OCI-LY1 (cell line): ENCODE results near the gene DDX27.

Experiments used
- H2AFZ ChIP-seq: fragments of 200-600 bp; sonication (generic), shearing (Covaris generic); 2 replicates; pipeline ENCODE4 v1.6.0; 2014; ENCODE audit warnings: antibody characterized with exemption, mild to moderate bottlenecking, low read length
- H3F3A ChIP-seq: fragments of 200-600 bp; sonication (generic), shearing (Covaris generic); 2 replicates; pipeline ENCODE4 v1.6.0; 2014; ENCODE audit warnings: mild to moderate bottlenecking, antibody characterized with exemption, low read length, moderate library complexity; ENCODE audit not compliant: insufficient read depth
- H3K27ac ChIP-seq: fragments of 200-600 bp; sonication (generic); 2 replicates; pipeline ENCODE4 v1.5.1; 2014; ENCODE audit warnings: low read length, mixed run types, mild to moderate bottlenecking, low read depth; ENCODE audit not compliant: poor library complexity, severe bottlenecking
- H3K27me3 ChIP-seq: fragments of 200-600 bp; sonication (generic); 2 replicates; pipeline ENCODE4 v1.6.0; 2014; ENCODE audit warnings: antibody characterized with exemption, mild to moderate bottlenecking, low read length, moderate library complexity; ENCODE audit not compliant: insufficient read depth
- H3K36me3 ChIP-seq: fragments of 200-600 bp; sonication (generic); 2 replicates; pipeline ENCODE4 v1.6.1; 2014; ENCODE audit warnings: mild to moderate bottlenecking, antibody characterized with exemption, low read length, moderate library complexity, mixed read lengths; ENCODE audit not compliant: insufficient read depth
- H3K4me1 ChIP-seq: fragments of 200-600 bp; sonication (generic); 2 replicates; pipeline ENCODE4 v1.5.1; 2014; ENCODE audit warnings: mild to moderate bottlenecking, low read length, moderate library complexity; ENCODE audit not compliant: insufficient read depth, severe bottlenecking
- H3K4me2 ChIP-seq: fragments of 200-600 bp; sonication (generic), shearing (Covaris generic); 2 replicates; pipeline ENCODE4 v1.6.1; 2014; ENCODE audit warnings: low read length
- H3K4me3 ChIP-seq: fragments of 200-600 bp; sonication (generic); 2 replicates; pipeline ENCODE4 v1.5.1; 2014; ENCODE audit warnings: low read length, low read depth, mild to moderate bottlenecking, mixed read lengths; ENCODE audit not compliant: poor library complexity, severe bottlenecking
- H3K79me2 ChIP-seq: fragments of 200-600 bp; shearing (Covaris generic); 2 replicates; pipeline ENCODE4 v1.6.1; 2016; ENCODE audit warnings: mixed run types, low read length, mixed read lengths; ENCODE audit not compliant: insufficient read depth
- H3K9ac ChIP-seq: fragments of 200-600 bp; sonication (generic), shearing (Covaris generic); 2 replicates; pipeline ENCODE4 v1.6.1; 2014; ENCODE audit warnings: mild to moderate bottlenecking, low read length, mixed read lengths
- H3K9me2 ChIP-seq: fragments of 200-600 bp; sonication (generic), shearing (Covaris generic); 2 replicates; pipeline ENCODE4 v1.6.1; 2014; ENCODE audit warnings: low read depth, mild to moderate bottlenecking, low read length, mixed read lengths
- H3K9me3 ChIP-seq: fragments of 200-600 bp; shearing (Covaris generic); 2 replicates; pipeline ENCODE4 v1.6.1; 2014; ENCODE audit warnings: low read length, mixed read lengths
- H4K20me1 ChIP-seq: fragments of 200-600 bp; sonication (generic), shearing (Covaris generic); 2 replicates; pipeline ENCODE4 v1.6.0; 2016; ENCODE audit warnings: mild to moderate bottlenecking, low read length; ENCODE audit not compliant: insufficient read depth
- EZH2 ChIP-seq: fragments of 200-600 bp; sonication (generic), shearing (Covaris generic); IDR thresholded peaks from 2 replicates; pipeline ENCODE4 v1.8.0; 2017; ENCODE audit warnings: borderline replicate concordance, mixed run types, mild to moderate bottlenecking, antibody characterized with exemption, low read length, moderate library complexity, mixed read lengths
- TF ChIP-seq, protein P1 (sequence below): fragments of 200-600 bp; sonication (generic), shearing (Covaris generic); IDR thresholded peaks from 2 replicates; pipeline ENCODE4 v1.5.1; 2017; ENCODE audit warnings: mild to moderate bottlenecking, antibody characterized with exemption, low read length, moderate library complexity, mixed read lengths

The DDX27 gene

DNA sequence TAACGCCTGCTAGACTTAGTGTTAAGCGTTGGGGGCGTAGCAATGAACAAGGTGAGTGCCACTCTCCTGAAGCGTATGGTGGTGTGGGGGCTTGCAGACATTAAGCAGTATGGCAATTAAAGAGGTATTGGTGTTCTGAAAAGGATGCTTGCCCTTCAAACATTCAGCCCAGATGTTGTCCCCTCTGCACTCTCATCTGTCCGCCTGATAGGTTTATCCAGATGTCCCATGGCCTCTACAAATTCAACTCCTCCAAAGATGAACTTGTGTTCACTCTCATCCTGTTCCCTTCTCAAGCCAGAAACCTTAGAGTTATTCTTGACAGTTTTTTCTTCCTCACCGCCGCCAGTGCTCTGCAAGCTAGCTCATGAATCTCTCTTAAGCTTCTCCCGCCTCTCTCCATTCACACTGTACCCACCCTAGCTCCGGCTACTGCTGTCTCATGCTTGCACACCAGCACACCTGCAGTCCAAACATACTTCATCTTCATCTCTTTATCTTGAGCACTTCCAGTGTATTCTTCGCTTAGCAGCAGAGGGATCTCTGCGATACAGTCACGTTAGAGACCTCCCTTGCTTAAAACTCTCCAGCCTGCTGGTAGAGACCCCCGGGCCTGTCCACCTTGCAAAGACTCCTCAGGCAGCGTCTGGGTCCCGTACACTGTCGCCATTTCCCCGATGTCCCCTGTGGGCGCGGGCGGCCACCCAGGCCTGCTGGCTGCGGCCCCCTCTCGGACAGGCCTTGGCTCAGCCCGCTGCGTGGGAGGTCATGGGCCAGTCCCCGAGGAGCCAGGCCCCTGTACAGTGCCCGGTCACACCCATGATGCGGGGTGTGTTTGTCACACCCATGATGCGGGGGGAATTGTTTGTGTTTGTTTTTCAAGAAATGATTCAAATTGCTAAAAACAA, 962 bp downstream of the DDX27 start:
- Histone ChIP-seq H3K9me3 (no peaks in the 10 kb centered on the region), H3K79me2 (peaks cover 15% of the 10 kb centered on the region), H3K27ac (peak overlapping the region; percentile 45), H3K9me2 (no peaks in the 10 kb centered on the region), H3K4me1 (peaks cover 24% of the 10 kb centered on the region), H3K9ac (peak overlapping the region; percentile 87), H4K20me1 (no peaks in the 10 kb centered on the region), H3K36me3 (peaks cover 37% of the 10 kb centered on the region), H3K4me2 (peak overlapping the region; percentile 97), H3K4me3 (peak overlapping the region; percentile 90), H3F3A (no peaks in the 10 kb centered on the region), H2AFZ (no peak overlapping the region), H3K27me3 (no peaks in the 10 kb centered on the region)
- no peak for TF ChIP-seq EZH2
- TF ChIP-seq, protein P1, sequence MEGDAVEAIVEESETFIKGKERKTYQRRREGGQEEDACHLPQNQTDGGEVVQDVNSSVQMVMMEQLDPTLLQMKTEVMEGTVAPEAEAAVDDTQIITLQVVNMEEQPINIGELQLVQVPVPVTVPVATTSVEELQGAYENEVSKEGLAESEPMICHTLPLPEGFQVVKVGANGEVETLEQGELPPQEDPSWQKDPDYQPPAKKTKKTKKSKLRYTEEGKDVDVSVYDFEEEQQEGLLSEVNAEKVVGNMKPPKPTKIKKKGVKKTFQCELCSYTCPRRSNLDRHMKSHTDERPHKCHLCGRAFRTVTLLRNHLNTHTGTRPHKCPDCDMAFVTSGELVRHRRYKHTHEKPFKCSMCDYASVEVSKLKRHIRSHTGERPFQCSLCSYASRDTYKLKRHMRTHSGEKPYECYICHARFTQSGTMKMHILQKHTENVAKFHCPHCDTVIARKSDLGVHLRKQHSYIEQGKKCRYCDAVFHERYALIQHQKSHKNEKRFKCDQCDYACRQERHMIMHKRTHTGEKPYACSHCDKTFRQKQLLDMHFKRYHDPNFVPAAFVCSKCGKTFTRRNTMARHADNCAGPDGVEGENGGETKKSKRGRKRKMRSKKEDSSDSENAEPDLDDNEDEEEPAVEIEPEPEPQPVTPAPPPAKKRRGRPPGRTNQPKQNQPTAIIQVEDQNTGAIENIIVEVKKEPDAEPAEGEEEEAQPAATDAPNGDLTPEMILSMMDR = no peak

DNA sequence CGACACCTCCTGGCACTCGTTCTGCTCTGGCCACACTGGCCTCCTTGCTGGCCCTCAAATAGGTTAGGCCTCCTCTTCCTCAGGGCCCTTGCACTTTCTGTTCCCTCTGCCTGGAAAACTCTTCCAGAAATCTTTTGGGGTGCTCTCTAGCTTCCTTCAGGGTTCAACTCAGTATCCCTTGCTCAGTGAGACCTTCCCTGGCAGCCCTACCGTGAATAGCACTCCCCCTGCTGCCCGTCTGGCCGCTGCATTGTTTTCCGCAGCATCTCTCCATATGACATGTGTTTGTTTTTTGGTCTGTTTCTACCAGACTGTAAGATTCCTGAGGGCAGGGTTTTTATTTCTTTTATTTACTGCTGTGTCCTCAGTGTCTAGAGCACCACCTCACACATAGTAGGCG, 6.7 kb downstream of the DDX27 start:
- TF ChIP-seq, protein P1 = no peak
- no peak for TF ChIP-seq EZH2
- no peaks in the 10 kb centered on the region for H3K9me3 ChIP-seq
- H3F3A ChIP-seq = no peaks in the 10 kb centered on the region
- no peak overlapping the region for H3K9ac ChIP-seq
- no peaks in the 10 kb centered on the region for H3K79me2 ChIP-seq
- no peak overlapping the region for H3K4me2 ChIP-seq
- no peak overlapping the region for H3K27ac ChIP-seq
- no peaks in the 10 kb centered on the region for H4K20me1 ChIP-seq
- no peak overlapping the region for H3K4me3 ChIP-seq
- H3K36me3 ChIP-seq = peaks cover 90% of the 10 kb centered on the region
- no peaks in the 10 kb centered on the region for H3K27me3 ChIP-seq
- no peaks in the 10 kb centered on the region for H3K9me2 ChIP-seq
- no peaks in the 10 kb centered on the region for H3K4me1 ChIP-seq
- H2AFZ ChIP-seq = no peak overlapping the region

DNA sequence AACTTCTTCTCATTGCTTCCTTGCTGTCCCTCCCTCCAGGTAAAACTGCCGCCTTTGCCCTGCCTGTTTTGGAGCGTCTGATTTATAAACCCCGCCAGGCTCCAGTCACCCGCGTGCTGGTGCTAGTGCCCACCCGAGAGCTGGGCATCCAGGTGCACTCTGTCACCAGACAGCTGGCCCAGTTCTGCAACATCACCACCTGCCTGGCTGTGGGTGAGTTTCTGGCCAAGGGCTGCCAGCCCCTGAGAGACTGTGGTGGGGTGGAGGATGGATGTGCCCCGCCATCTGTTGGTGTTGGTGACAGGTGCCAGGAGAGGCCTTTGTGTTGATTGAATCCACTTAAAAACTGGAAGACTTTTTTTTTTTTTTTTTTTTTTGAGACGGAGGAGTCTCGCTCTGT, 9.5 kb downstream of the DDX27 start:
- Histone ChIP-seq H3K9me3 (no peaks in the 10 kb centered on the region), H3K27me3 (no peaks in the 10 kb centered on the region), H3K9me2 (no peaks in the 10 kb centered on the region), H2AFZ (no peak overlapping the region), H4K20me1 (no peaks in the 10 kb centered on the region), H3K27ac (no peak overlapping the region), H3K4me3 (no peak overlapping the region), H3K36me3 (peaks cover 92% of the 10 kb centered on the region), H3K79me2 (no peaks in the 10 kb centered on the region), H3K9ac (no peak overlapping the region), H3K4me1 (no peaks in the 10 kb centered on the region), H3F3A (no peaks in the 10 kb centered on the region), H3K4me2 (no peak overlapping the region)
- TF ChIP-seq, protein P1 = no peak
- no peak for TF ChIP-seq EZH2
